Measurements from ENCODE around the gene ATP6V1D. TPM values are rescaled to one million over a fixed set of nuclear protein-coding genes. Genes with fewer than 3 reads are reported as not detected.

ATP6V1D gene
- total RNA-seq, 1 donor from 2014 or later: 52.8 TPM

DNA sequence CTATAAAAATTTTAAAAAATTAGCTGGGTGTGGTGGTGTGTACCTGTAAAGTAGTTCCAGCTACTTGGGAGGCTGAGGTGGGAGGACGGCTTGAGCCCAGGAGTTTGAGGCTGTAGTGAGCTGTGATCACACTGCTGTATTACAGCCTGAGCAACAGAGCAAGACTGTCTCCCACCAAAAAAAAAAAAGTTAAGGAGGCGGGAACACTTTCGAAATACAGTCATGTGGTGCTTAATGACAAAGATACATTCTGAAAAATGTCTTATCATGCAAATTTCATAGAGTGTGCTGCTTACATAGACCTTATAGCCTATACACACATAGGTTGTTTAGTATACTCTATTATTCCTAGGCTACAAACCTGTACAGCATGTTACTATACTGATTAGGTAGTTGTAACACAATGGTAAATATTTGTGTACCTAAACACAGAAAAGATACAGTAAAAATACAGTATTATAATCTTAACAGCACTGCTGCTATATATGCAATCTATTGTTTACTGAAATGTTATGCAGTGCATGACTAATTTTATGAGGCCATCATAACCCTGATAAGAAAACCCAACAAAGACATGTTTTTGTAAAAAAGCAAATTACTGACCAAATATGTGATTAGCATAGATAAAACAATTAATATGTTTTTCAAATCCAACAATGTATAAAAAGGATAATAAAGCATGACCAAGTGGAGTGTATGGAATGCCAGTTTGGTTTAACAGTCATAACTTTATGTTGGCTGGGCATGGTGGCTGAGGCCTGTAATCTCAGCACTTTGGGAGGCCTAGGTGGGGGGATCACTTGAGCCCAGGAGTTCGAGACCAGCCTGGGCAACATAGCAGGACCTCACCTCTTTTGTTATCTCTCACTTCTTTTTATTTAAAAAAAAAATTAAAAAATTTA is 11.9 kb upstream of the ATP6V1D start:
- DNase-seq (ENCODE audit: extremely low spot score, unreplicated experiment): no peak
- Mint-ChIP-seq H3K4me3 (no peak overlapping the region), H3K4me1 (ENCODE audit: unreplicated experiment) (no peaks in the 10 kb centered on the region), H3K27me3 (no peaks in the 10 kb centered on the region), H3K36me3 (peaks cover 5% of the 10 kb centered on the region), H3K9me3 (no peaks in the 10 kb centered on the region), H3K27ac (no peak overlapping the region)
- no peak for TF ChIP-seq CTCF (conservative IDR thresholded peaks at IDR 0.05)

- H3K4me1 Mint-ChIP-seq (ENCODE audit: unreplicated experiment): no peaks in the 10 kb centered on the region
- DNase-seq (ENCODE audit: extremely low spot score, unreplicated experiment): no peak
- H3K9me3 Mint-ChIP-seq: no peaks in the 10 kb centered on the region
- H3K27me3 Mint-ChIP-seq: no peaks in the 10 kb centered on the region
- peaks cover 8% of the 10 kb centered on the region for H3K36me3 Mint-ChIP-seq
- H3K4me3 Mint-ChIP-seq: no peak overlapping the region
- no peak for TF ChIP-seq CTCF (conservative IDR thresholded peaks at IDR 0.05)
- no peak overlapping the region for H3K27ac Mint-ChIP-seq
Observed at GRCh38 chr14:67370830-67371229, 11.2 kb upstream of the ATP6V1D start.

DNA sequence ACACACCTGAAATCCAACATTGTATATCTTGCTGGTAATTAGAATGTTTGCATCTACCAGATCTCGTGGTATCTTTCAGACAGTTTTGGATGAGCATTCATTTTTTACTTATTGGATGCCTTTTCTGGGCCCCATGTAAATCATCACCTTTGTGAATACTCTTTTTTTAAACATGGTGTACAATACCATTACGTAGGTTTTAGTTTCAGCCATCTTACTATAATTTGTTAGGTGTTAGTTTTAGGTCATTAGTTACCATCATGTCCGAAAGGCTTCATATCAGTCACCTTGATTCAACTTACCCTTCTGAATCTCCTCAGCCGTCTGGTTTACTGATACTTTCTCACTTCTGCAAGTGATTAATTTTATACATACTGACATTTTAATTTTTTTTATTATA is 5.9 kb upstream of the ATP6V1D start:
- no peak overlapping the region for H3K27ac Mint-ChIP-seq
- peaks cover 12% of the 10 kb centered on the region for H3K36me3 Mint-ChIP-seq
- H3K4me1 Mint-ChIP-seq (ENCODE audit: unreplicated experiment): peaks cover 7% of the 10 kb centered on the region
- H3K9me3 Mint-ChIP-seq: no peaks in the 10 kb centered on the region
- H3K4me3 Mint-ChIP-seq: no peak overlapping the region
- DNase-seq (ENCODE audit: extremely low spot score, unreplicated experiment): no peak
- no peaks in the 10 kb centered on the region for H3K27me3 Mint-ChIP-seq
- TF ChIP-seq CTCF (conservative IDR thresholded peaks at IDR 0.05): no peak

GRCh38 chr14:67360470-67361206 is 1.0 kb upstream of the ATP6V1D start:
- Mint-ChIP-seq H3K27ac (peak overlapping the region; percentile 98), H3K36me3 (peaks cover 4% of the 10 kb centered on the region)

More at GRCh38 chr14:67360470-67361206, 1.0 kb upstream of the ATP6V1D start:
- Mint-ChIP-seq H3K9me3 (no peaks in the 10 kb centered on the region), H3K27me3 (no peaks in the 10 kb centered on the region), H3K4me3 (peak overlapping the region; percentile 99), H3K4me1 (ENCODE audit: unreplicated experiment) (peaks cover 28% of the 10 kb centered on the region)
- DNase-seq (ENCODE audit: extremely low spot score, unreplicated experiment): no peak
- TF ChIP-seq CTCF (conservative IDR thresholded peaks at IDR 0.05): no peak
